Trophoblast cell (in vitro differentiated cells and primary cell): ENCODE data around the gene NOC2L.
A peak's percentile ranks its signal among the peaks of the same experiment; 100 is the strongest.

Experiments
- DNase-seq, 2 donors: peaks; one replicate each; pipeline ENCODE4 v3.0.0-alpha.2; 2016
- H2AFZ ChIP-seq: 2 replicates; pipeline ENCODE4 v1.6.1; 2013; ENCODE audit warnings: low read length, moderate library complexity, mild to moderate bottlenecking; ENCODE audit not compliant: insufficient read depth, poor library complexity
- H2AK5ac ChIP-seq: 2 replicates; pipeline ENCODE4 v1.6.1; 2013; ENCODE audit warnings: mild to moderate bottlenecking, low read length
- H2BK120ac ChIP-seq: 2 replicates; pipeline ENCODE4 v1.6.1; 2013; ENCODE audit warnings: low read length, mild to moderate bottlenecking, moderate library complexity; ENCODE audit not compliant: insufficient read depth, poor library complexity
- H2BK12ac ChIP-seq: 2 replicates; pipeline ENCODE4 v1.6.1; 2013; ENCODE audit warnings: mild to moderate bottlenecking, low read length, moderate library complexity
- H2BK5ac ChIP-seq: 2 replicates; pipeline ENCODE4 v1.6.1; 2013; ENCODE audit warnings: low read length, low read depth, moderate library complexity, mild to moderate bottlenecking; ENCODE audit not compliant: poor library complexity
- H3K14ac ChIP-seq: 2 replicates; pipeline ENCODE4 v1.6.1; 2013; ENCODE audit warnings: mild to moderate bottlenecking, low read length
- H3K18ac ChIP-seq: 2 replicates; pipeline ENCODE4 v1.6.1; 2013; ENCODE audit warnings: mild to moderate bottlenecking, low read length
- H3K23ac ChIP-seq: 2 replicates; pipeline ENCODE4 v1.6.1; 2013; ENCODE audit warnings: low read length
- H3K27ac ChIP-seq: 2 replicates; pipeline ENCODE4 v1.5.1; 2013; ENCODE audit warnings: low read depth, mild to moderate bottlenecking, inconsistent platforms, low read length, moderate library complexity
- H3K27me3 ChIP-seq: 2 replicates; pipeline ENCODE4 v1.6.1; 2013; ENCODE audit warnings: inconsistent platforms, mild to moderate bottlenecking, low read length, moderate library complexity; ENCODE audit not compliant: insufficient read depth
- H3K36me3 ChIP-seq, 2 experiments: 1 replicate in 1 of 2; 2 replicates in 1 of 2; pipeline ENCODE4 v1.6.1; 2013; ENCODE audit warnings: low read length in 2 of 2, mild to moderate bottlenecking in 2 of 2, moderate library complexity in 1 of 2; ENCODE audit not compliant: insufficient read depth in 2 of 2, control insufficient read depth in 1 of 2
- H3K4ac ChIP-seq: 2 replicates; pipeline ENCODE4 v1.6.1; 2013; ENCODE audit warnings: low read depth, mild to moderate bottlenecking, low read length, moderate library complexity
- H3K4me1 ChIP-seq, 2 experiments: 1 replicate in 1 of 2; 2 replicates in 1 of 2; pipeline ENCODE4 v1.6.1; 2013; ENCODE audit warnings: low read length in 2 of 2, mild to moderate bottlenecking in 2 of 2, moderate library complexity in 1 of 2; ENCODE audit not compliant: insufficient read depth in 2 of 2, control insufficient read depth in 1 of 2
- H3K4me2 ChIP-seq: 2 replicates; pipeline ENCODE4 v1.6.1; 2013; ENCODE audit warnings: inconsistent platforms, mild to moderate bottlenecking, low read length, moderate library complexity
- H3K4me3 ChIP-seq: 2 replicates; pipeline ENCODE4 v1.5.1; 2013; ENCODE audit warnings: mild to moderate bottlenecking, low read depth, low read length, inconsistent platforms
- H3K79me1 ChIP-seq: one replicate; pipeline ENCODE4 v1.6.1; 2013; ENCODE audit warnings: low read length
- H3K79me2 ChIP-seq: 2 replicates; pipeline ENCODE4 v1.6.1; 2013; ENCODE audit warnings: low read length, mild to moderate bottlenecking; ENCODE audit not compliant: control insufficient read depth, insufficient read depth, poor library complexity
- H3K9ac ChIP-seq: 2 replicates; pipeline ENCODE4 v1.6.1; 2013; ENCODE audit warnings: mild to moderate bottlenecking, low read length
- H3K9me3 ChIP-seq: 2 replicates; pipeline ENCODE4 v1.6.1; 2013; ENCODE audit warnings: low read depth, mild to moderate bottlenecking, control low read depth, inconsistent platforms, low read length; ENCODE audit not compliant: insufficient read depth
- H4K12ac ChIP-seq: 2 replicates; pipeline ENCODE4 v1.6.1; 2013; ENCODE audit warnings: low read depth, mild to moderate bottlenecking, low read length, moderate library complexity
- H4K8ac ChIP-seq: 2 replicates; pipeline ENCODE4 v1.6.1; 2013; ENCODE audit warnings: low read depth, mild to moderate bottlenecking, low read length, moderate library complexity
- H4K91ac ChIP-seq: one replicate; pipeline ENCODE4 v1.6.1; 2013; ENCODE audit warnings: low read depth, mild to moderate bottlenecking, low read length, moderate library complexity
- WGBS: extraction: QIAGEN DNeasy Blood & Tissue Kit; methylation state at CpG from one replicate; pipeline ENCODE4 v1.1.7; 2013; ENCODE audit warnings: missing lambda C conversion rate; ENCODE audit not compliant: insufficient read length, insufficient coverage; ENCODE audit errors: extremely low coverage; 5-methylcytosine and 5-hydroxymethylcytosine counted together

The NOC2L gene

GRCh38 chr1:967466-968343 is 8.6 kb upstream of the NOC2L start:
- no peaks in the 10 kb centered on the region for H3K79me2 ChIP-seq
- no peak overlapping the region for H2BK120ac ChIP-seq
- H3K27ac ChIP-seq, result no peak overlapping the region
- peaks cover 15 to 23% of the 10 kb centered on the region in 2 experiments for H3K36me3 ChIP-seq
- H3K27me3 ChIP-seq, result peaks cover 3% of the 10 kb centered on the region
- H3K9ac ChIP-seq, result no peak overlapping the region
- no peak overlapping the region for H4K8ac ChIP-seq
- peaks cover 18 to 23% of the 10 kb centered on the region in 2 experiments for H3K4me1 ChIP-seq
- H3K18ac ChIP-seq, result no peak overlapping the region
- H3K14ac ChIP-seq, result no peak overlapping the region
- WGBS, result no CpG with 5 or more reads among the region's 23 CpGs
- H3K9me3 ChIP-seq, result peaks cover 1% of the 10 kb centered on the region
- no peak overlapping the region for H2AFZ ChIP-seq
- no peak overlapping the region for H3K23ac ChIP-seq
- DNase-seq, result no peak
- peaks cover 4% of the 10 kb centered on the region for H3K79me1 ChIP-seq
- no peak overlapping the region for H4K91ac ChIP-seq
- no peak overlapping the region for H4K12ac ChIP-seq
- H3K4me2 ChIP-seq, result no peak overlapping the region
- H3K4ac ChIP-seq, result no peak overlapping the region
- H3K4me3 ChIP-seq, result no peak overlapping the region
- no peak overlapping the region for H2AK5ac ChIP-seq
- no peak overlapping the region for H2BK5ac ChIP-seq
- H2BK12ac ChIP-seq, result no peak overlapping the region

DNA sequence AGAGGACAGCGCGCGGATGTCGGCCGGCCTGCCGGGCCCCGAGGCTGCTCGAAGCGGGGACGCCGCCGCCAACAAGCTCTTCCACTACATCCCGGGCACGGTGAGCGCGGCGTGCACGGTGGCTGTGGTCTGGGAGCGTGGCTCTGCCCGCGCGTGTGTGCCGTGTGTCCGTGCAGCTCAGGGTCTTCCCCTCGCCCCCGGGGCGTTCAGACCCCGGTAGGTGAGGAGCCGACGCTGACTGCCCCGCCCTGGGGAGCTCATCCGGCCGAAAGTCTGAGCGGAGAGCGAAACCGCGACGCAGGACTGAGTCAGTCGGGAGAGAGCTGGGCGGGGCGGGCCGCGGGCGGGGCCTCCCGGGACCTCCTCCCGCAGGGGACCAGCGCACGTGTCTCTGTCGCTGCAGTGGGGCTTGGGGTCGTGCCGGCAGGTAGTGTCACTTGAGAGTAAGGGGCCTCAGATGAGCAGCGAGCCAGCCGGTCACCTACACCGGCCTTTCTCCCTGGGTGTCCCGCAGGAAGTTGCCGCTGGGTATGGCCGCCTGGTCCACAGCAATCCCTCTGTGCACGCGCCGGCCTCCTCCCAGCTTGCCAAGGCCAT is 7.7 kb upstream of the NOC2L start:
- H3K9ac ChIP-seq, result peak overlapping the region; percentile 1
- peak overlapping the region; percentile 80 for H4K91ac ChIP-seq
- H3K9me3 ChIP-seq, result peaks cover 1% of the 10 kb centered on the region
- H3K4ac ChIP-seq, result no peak overlapping the region
- H3K4me3 ChIP-seq, result peak overlapping the region; percentile 64
- H2AFZ ChIP-seq, result peak overlapping the region; percentile 32
- peaks cover 23 to 31% of the 10 kb centered on the region in 2 experiments for H3K36me3 ChIP-seq
- H3K18ac ChIP-seq, result peak overlapping the region; percentile 10
- DNase-seq, result peak; percentile 65 to 75
- H2BK120ac ChIP-seq, result peak overlapping the region; percentile 65
- peaks cover 18 to 23% of the 10 kb centered on the region in 2 experiments for H3K4me1 ChIP-seq
- no peaks in the 10 kb centered on the region for H3K79me2 ChIP-seq
- H3K4me2 ChIP-seq, result peak overlapping the region; percentile 79
- peak overlapping the region; percentile 57 for H4K12ac ChIP-seq
- no peak overlapping the region for H2BK12ac ChIP-seq
- H2AK5ac ChIP-seq, result peak overlapping the region; percentile 22
- peak overlapping the region; percentile 79 for H4K8ac ChIP-seq
- WGBS, result no CpG with 5 or more reads among the region's 60 CpGs
- peak overlapping the region; percentile 85 for H3K14ac ChIP-seq
- H3K23ac ChIP-seq, result no peak overlapping the region
- peak overlapping the region; percentile 28 for H2BK5ac ChIP-seq
- no peak overlapping the region for H3K27ac ChIP-seq
- peaks cover 4% of the 10 kb centered on the region for H3K79me1 ChIP-seq
- H3K27me3 ChIP-seq, result peaks cover 3% of the 10 kb centered on the region

DNA sequence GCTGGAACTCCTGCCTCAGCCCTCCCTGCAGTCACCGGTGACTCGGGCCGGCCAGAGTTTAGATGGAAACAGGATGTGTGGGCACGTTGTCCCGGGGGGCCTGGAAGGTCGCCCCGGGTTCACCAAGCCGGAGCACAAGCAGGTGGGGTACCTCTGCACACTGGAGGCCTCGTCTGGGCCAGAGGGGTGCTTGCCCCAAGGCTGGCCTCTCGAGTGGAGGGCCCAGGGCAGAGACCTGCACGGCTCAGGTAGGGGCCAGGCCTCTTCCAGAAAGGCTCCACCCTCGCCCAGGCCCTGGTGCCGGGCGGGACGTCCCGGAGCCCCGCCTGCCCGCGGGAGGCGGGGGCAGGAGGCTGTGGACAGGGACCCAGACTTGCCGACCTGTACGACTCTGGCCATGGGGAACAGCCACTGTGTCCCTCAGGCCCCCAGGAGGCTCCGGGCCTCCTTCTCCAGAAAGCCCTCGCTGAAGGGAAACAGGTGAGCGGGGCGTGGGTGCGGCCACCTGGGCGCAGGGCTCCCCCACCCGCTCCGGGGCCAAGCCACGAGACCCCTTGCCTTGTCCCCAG is 7.2 kb upstream of the NOC2L start, which contains the start of gene PLEKHN1:
Gene PLEKHN1, plus strand, starts transcription at position 348 of the 569 bp plus-strand sequence. Its CDS starts 50 bp downstream, at position 398.
- Histone ChIP-seq H2AFZ (peak within 1 kb of the TSS; percentile 32), H4K8ac (peak within 1 kb of the TSS; percentile 79), H3K4ac (no peak within 1 kb of the TSS), H3K4me3 (peak within 1 kb of the TSS; percentile 64), H3K4me2 (peak within 1 kb of the TSS; percentile 79), H3K79me1 (peaks cover 4% of the 10 kb centered on the region), H3K79me2 (no peaks in the 10 kb centered on the region), H2BK120ac (peak within 1 kb of the TSS; percentile 65), H2BK12ac (peak within 1 kb of the TSS; percentile 10), H4K12ac (peak within 1 kb of the TSS; percentile 57), H3K9ac (peak within 1 kb of the TSS; percentile 1), H3K27me3 (peaks cover 3% of the 10 kb centered on the region), H3K18ac (peak within 1 kb of the TSS; percentile 10), H3K14ac (peak within 1 kb of the TSS; percentile 85), H2AK5ac (peak within 1 kb of the TSS; percentile 22), H3K27ac (no peak within 1 kb of the TSS), H2BK5ac (peak within 1 kb of the TSS; percentile 28), H3K36me3 (peaks cover 26 to 35% of the 10 kb centered on the region in 2 experiments), H4K91ac (peak within 1 kb of the TSS; percentile 80), H3K9me3 (peaks cover 5% of the 10 kb centered on the region), H3K23ac (no peak within 1 kb of the TSS), H3K4me1 (peaks cover 21 to 23% of the 10 kb centered on the region in 2 experiments)
- no CpG with 5 or more reads among the region's 31 CpGs for WGBS
- DNase-seq, result peak; percentile 64 to 74

DNA sequence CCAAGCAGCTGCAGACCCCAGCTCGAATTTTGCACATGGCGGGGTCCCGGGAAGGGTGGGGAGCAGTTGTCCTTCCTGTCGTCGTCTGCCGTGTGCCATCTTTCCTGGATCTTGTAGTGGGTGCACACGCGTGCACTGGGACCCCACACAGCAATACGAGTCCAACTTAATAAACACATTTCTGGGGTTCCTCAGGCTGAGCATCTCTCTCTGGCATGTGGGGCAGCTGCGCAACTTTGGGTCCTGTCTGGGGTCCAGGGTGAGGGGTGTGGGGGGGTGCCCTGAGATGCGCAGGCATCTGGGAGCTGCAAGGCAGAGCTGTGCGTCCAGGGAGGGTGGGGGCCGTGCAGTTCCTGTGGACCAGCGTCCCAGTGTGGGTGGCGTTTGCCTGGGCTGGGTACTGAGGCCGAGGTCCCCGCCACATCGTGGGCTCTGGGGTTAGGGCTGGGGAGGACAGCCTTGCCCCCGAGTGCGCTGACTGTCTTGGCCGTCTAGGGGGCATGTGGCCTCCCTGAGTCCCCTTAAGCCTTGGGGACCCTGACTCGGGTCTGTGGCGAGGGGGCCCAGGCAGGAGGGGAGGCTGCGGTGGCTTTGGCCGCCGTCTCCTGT is 6.6 kb upstream of the NOC2L start:
- no peak for DNase-seq
- H3K4me3 ChIP-seq, result no peak overlapping the region
- H4K12ac ChIP-seq, result no peak overlapping the region
- H2AK5ac ChIP-seq, result no peak overlapping the region
- no peak overlapping the region for H3K4me2 ChIP-seq
- no peak overlapping the region for H3K18ac ChIP-seq
- H3K4me1 ChIP-seq, result peaks cover 19 to 26% of the 10 kb centered on the region in 2 experiments
- no peak overlapping the region for H2BK120ac ChIP-seq
- H3K9me3 ChIP-seq, result peaks cover 5% of the 10 kb centered on the region
- peaks cover 6% of the 10 kb centered on the region for H3K79me1 ChIP-seq
- no peak overlapping the region for H2AFZ ChIP-seq
- no peak overlapping the region for H4K91ac ChIP-seq
- WGBS, result no CpG with 5 or more reads among the region's 26 CpGs
- H4K8ac ChIP-seq, result no peak overlapping the region
- H3K4ac ChIP-seq, result no peak overlapping the region
- H2BK12ac ChIP-seq, result no peak overlapping the region
- H2BK5ac ChIP-seq, result no peak overlapping the region
- peaks cover 26 to 35% of the 10 kb centered on the region in 2 experiments for H3K36me3 ChIP-seq
- no peak overlapping the region for H3K27ac ChIP-seq
- no peak overlapping the region for H3K23ac ChIP-seq
- no peak overlapping the region for H3K9ac ChIP-seq
- H3K27me3 ChIP-seq, result peaks cover 6% of the 10 kb centered on the region
- H3K79me2 ChIP-seq, result no peaks in the 10 kb centered on the region
- no peak overlapping the region for H3K14ac ChIP-seq
